ACHN (cell line): Measurements from ENCODE around the gene TMEM196.
A peak's percentile ranks its signal among the peaks of the same experiment; 100 is the strongest.

ENCODE experiments used
- DNase-seq: peaks from one replicate; pipeline ENCODE4 v3.0.0-alpha.2; 2015
- in situ Hi-C: cut with HindIII; loops from 2 replicates; pipeline ENCODE4 v1.10.0; 2017; ENCODE audit warnings: low sequenced_read_pairs, low pct_ligation_motif_present, low pct_unique_long_range_greater_than_20kb

Gene TMEM196

GRCh38 chr7:19772841-19773760 lies at the start of gene TMEM196:
Gene TMEM196 (minus strand): TSS chr7:19773617. CDS start chr7:19772696, 921 bp downstream.
- in situ Hi-C loops = no loop called here
- peak; percentile 43 for DNase-seq

- in situ Hi-C loops = no loop called here
These were observed 42.7 kb upstream of the TMEM196 start for GRCh38 chr7:19816128-19816527.

GRCh38 chr7:19815546-19815945 lies 42.1 kb upstream of the TMEM196 start:
- in situ Hi-C loops = no loop called here
- no peak for DNase-seq

More at GRCh38 chr7:19816128-19816527, 42.7 kb upstream of the TMEM196 start:
- no peak for DNase-seq

GRCh38 chr7:19814776-19815175 lies 41.4 kb upstream of the TMEM196 start:
- no peak for DNase-seq
- in situ Hi-C loops = no loop called here

GRCh38 chr7:19811386-19811785 lies 38.0 kb upstream of the TMEM196 start:
- in situ Hi-C loops = no loop called here
- no peak for DNase-seq

- in situ Hi-C loops = no loop called here
- DNase-seq = no peak
These were observed 25.6 kb upstream of the TMEM196 start for GRCh38 chr7:19798986-19799385.

- DNase-seq = no peak
- in situ Hi-C loops = no loop called here
These were observed 10.1 kb upstream of the TMEM196 start for GRCh38 chr7:19783541-19783940.

- in situ Hi-C loops = no loop called here
- DNase-seq = no peak
These were observed 3.6 kb upstream of the TMEM196 start for GRCh38 chr7:19776981-19777380.

- in situ Hi-C loops = no loop called here
- DNase-seq = no peak
These were observed 2.2 kb upstream of the TMEM196 start for GRCh38 chr7:19775578-19775977.

- in situ Hi-C loops = no loop called here
- no peak for DNase-seq
These were observed 1.1 kb downstream of the TMEM196 start for GRCh38 chr7:19772306-19772705.

GRCh38 chr7:19762631-19763030 lies 10.8 kb downstream of the TMEM196 start:
- in situ Hi-C loops = no loop called here
- no peak for DNase-seq

- in situ Hi-C loops = no loop called here
- DNase-seq = peak; percentile 69
These were observed 18.8 kb downstream of the TMEM196 start for GRCh38 chr7:19754521-19755116.

- in situ Hi-C loops = no loop called here
- no peak for DNase-seq
These were observed 21.4 kb downstream of the TMEM196 start for GRCh38 chr7:19752020-19752419.

- in situ Hi-C loops = loop anchor here (25.0 kb wide), 1 partner anchor 838 kb away; no protein-coding TSS in a partner anchor
- DNase-seq = no peak
These were observed 23.8 kb downstream of the TMEM196 start for GRCh38 chr7:19749658-19750057.

GRCh38 chr7:19747740-19748339 lies 25.6 kb downstream of the TMEM196 start:
- peak; percentile 66 for DNase-seq
- in situ Hi-C loops = loop anchor here (25.0 kb wide), 1 partner anchor 839 kb away; no protein-coding TSS in a partner anchor

- DNase-seq = no peak
- in situ Hi-C loops = loop anchor here (25.0 kb wide), 1 partner anchor 843 kb away; no protein-coding TSS in a partner anchor
These were observed 29.3 kb downstream of the TMEM196 start for GRCh38 chr7:19744075-19744474.

GRCh38 chr7:19728716-19729115 lies 44.7 kb downstream of the TMEM196 start:
- in situ Hi-C loops = loop anchor here (25.0 kb wide), 1 partner anchor 859 kb away; no protein-coding TSS in a partner anchor
- no peak for DNase-seq

- in situ Hi-C loops = loop anchor here (25.0 kb wide), 1 partner anchor 862 kb away; no protein-coding TSS in a partner anchor
- DNase-seq = no peak
These were observed 47.6 kb downstream of the TMEM196 start for GRCh38 chr7:19725770-19726169.

- DNase-seq = no peak
- in situ Hi-C loops = no loop called here
These were observed 57.9 kb downstream of the TMEM196 start for GRCh38 chr7:19715499-19715898.
